GM21723 (cell line): ENCODE results near the gene TLN1.
A peak's percentile ranks its signal among the peaks of the same experiment; 100 is the strongest.

Experiments
- ATAC-seq: cut with Tn5 transposase; IDR thresholded peaks from one replicate; pipeline ENCODE4 v1.9.1; 2021; ENCODE audit warnings: mild to moderate bottlenecking, moderate library complexity; ENCODE audit not compliant: unreplicated experiment

TLN1 gene

GRCh38 chr9:35711501-35712428, 20.2 kb downstream of the TLN1 start:
- ATAC-seq, result no peak

GRCh38 chr9:35710818-35711500, 21.0 kb downstream of the TLN1 start:
- ATAC-seq, result no peak

GRCh38 chr9:35708146-35708545, 23.8 kb downstream of the TLN1 start:
- ATAC-seq, result no peak

- ATAC-seq, result no peak
Observed at GRCh38 chr9:35706951-35707350, 25.0 kb downstream of the TLN1 start.

- no peak for ATAC-seq
Observed at GRCh38 chr9:35705836-35706430, 26.1 kb downstream of the TLN1 start.

- ATAC-seq, result no peak
Observed at GRCh38 chr9:35705372-35705771, 26.6 kb downstream of the TLN1 start.

GRCh38 chr9:35703906-35704672, 27.9 kb downstream of the TLN1 start:
- ATAC-seq, result no peak

- no peak for ATAC-seq
Observed at GRCh38 chr9:35702696-35703095, 29.3 kb downstream of the TLN1 start.

GRCh38 chr9:35700942-35701341, 31.1 kb downstream of the TLN1 start:
- ATAC-seq, result no peak

- no peak for ATAC-seq
Observed at GRCh38 chr9:35700031-35700430, 32.0 kb downstream of the TLN1 start.

- ATAC-seq, result no peak
Observed at GRCh38 chr9:35698231-35698630, 33.8 kb downstream of the TLN1 start.

GRCh38 chr9:35697486-35697885, 34.5 kb downstream of the TLN1 start:
- no peak for ATAC-seq

- ATAC-seq, result peak; percentile 79
Observed at GRCh38 chr9:35696520-35697215, 35.3 kb downstream of the TLN1 start.

- ATAC-seq, result no peak
Observed at GRCh38 chr9:35695943-35696401, 36.0 kb downstream of the TLN1 start.

- no peak for ATAC-seq
Observed at GRCh38 chr9:35691757-35692301, 40.2 kb downstream of the TLN1 start.

- ATAC-seq, result no peak
Observed at GRCh38 chr9:35691334-35691650, 40.7 kb downstream of the TLN1 start.

- ATAC-seq, result no peak
Observed at GRCh38 chr9:35690614-35691333, 41.2 kb downstream of the TLN1 start.

GRCh38 chr9:35690294-35690613, 41.7 kb downstream of the TLN1 start:
- ATAC-seq, result no peak

- no peak for ATAC-seq
Observed at GRCh38 chr9:35689542-35690293, 42.3 kb downstream of the TLN1 start, which contains the start of gene TPM2. TSS of gene TPM2 (minus strand) at chr9:35689925. CDS start at chr9:35689817, 108 bp downstream.
